Kidney tubule cell (primary cell): ENCODE results near the gene SHB.

ENCODE experiments used
- DNase-seq: peaks from one replicate; pipeline ENCODE4 v3.0.0-alpha.2; 2018; ENCODE audit warnings: low spot score

Gene SHB

DNA sequence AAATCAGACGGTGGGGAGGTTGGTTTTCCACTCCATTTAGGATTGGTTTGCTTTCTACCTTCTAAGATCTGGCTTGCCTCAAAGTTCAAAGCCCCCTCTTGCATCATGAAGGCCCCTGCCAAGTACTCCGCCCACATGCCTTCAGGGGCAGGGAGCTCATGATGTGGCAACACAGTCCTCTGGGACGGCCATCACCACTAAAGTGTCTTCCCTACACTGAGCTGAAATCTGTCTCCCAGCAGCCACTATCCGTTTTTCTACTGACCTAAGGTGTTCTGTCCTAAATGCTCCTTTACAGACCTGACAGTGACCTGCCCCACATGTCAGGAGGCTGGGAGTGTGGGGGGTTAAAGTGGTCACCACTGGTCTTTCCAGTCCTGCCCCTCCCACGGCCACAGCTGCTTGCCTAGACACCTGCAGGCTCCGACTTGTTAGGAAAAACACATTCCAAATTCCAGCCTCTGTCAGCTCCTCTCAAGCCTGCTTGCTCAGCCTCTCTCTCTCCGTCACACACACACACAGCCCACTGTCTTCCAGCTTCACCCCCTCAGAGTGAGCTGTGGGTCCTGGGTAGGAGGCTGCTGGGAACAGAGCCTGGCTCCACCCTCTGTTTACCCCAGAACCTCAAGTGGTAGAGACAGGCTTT is 44.9 kb downstream of the SHB start:
- no peak for DNase-seq

GRCh38 chr9:38023661-38024035 is 45.4 kb downstream of the SHB start:
- no peak for DNase-seq

DNA sequence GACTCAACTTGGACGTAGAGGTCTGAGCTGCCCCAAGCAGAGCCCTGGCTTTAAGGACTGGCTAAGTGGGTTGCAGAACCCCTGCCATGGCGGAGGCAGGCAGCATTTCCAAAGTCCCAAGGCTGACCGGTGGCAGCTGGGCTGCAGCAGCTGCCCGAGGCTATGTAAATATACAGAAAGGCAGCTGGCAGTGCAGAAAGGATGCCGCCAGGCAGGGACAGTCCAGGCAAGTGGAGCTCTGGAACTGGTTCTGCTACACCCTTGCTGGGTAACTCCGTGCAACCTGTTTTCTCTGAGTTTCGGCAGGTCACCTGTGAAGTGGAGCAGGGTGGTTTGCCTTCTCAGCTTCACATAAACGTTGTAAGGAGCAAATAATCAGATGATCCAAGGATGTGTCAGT is 46.0 kb downstream of the SHB start:
- DNase-seq: no peak

DNA sequence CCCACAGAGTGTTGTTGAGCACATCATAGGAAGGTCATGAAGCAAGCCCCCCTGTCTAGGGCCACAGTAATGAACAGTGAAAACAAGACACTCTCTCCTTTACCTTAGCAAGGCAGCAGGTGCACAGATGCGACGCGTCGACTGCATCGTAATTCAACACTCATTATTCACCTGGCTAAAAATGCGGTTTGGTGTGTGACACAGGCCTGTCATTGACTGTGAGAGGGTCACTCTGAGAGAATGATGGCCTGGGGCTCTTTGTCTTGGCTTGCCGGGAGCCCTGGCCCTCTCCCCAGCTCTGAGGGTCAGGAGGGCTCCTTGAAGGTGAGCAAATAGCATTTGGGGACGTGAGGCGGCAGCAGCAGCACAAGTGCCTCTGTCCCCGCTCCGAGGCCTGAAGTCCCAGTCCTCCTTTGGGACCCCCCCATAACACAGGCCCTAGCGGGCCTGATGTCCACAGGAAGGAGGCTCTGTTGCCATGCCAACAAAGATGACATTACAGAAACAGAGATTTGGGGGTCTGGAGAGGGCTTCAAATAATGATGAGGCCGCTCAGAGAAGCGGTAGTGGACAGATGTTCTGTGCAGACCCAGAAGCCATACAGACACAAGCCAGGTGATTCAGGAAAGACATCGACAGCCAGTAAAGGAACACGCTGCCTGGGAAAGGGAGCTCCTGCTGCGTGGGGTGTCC is 46.7 kb downstream of the SHB start:
- DNase-seq: no peak

DNA sequence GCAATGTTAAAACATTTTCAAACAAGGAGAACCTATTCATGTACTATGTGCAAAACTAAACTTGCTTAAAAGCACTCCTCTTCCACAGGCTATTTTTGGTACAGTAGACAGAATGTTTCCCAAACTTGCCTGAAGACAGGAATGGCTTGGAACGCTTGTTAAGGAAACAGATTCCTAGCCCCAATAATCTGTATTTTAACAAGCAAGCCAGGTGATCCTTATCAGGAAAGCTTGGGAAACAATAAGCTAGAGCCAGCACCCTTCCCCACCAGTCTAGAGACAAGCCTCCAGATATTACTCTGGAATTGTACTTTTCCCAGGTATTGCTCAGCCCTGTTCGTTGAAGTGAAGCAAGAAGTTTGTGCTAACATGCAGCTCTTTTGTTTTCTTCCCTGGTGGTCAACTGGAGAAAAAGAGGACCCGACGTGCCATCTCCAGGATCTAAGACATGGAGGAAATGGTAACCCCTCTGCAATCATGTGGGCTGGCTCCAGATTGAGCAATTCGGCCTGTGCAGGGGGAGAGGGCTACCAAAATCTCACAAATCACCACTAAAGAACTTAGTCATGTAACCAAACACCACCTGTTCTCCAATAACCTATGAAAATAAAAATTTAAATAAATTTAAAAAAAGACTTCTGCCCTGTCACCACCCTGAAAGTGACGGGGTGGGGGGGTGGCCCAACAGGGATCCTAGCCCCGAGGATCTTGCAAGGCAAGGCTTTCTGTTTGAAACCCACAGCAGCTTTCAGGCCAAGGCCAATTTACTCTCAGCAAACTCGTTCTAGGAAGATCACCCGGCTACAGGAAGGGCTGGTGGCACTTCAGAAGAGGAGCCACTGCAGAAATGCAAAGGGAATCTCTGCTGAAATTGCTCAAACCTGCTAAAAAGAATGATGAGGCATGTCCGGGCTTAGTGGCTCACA is 48.6 kb downstream of the SHB start:
- no peak for DNase-seq

DNA sequence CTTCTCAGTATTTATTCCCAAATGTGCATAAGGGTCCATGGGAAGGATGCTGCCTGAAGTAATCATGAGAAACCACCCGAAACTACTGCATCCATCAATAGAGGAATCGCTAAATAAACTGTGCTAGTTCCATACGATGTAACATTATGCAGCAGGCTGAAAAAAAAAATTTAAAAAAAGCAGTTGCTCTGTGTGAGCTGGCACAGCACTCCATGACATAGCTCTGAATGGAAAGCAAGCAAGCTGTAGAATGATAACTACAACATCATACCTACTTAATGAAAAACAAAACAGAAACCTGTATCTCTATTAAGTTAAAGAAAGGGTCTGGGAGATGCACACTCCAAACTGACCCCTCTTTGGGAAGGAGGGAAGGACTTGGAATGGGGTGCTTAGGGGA is 49.3 kb downstream of the SHB start:
- DNase-seq: no peak

- peak; percentile 79 for DNase-seq
Measured at GRCh38 chr9:38018958-38019602, 49.9 kb downstream of the SHB start.

- DNase-seq: no peak
Measured at GRCh38 chr9:38018241-38018957, 50.6 kb downstream of the SHB start.

DNA sequence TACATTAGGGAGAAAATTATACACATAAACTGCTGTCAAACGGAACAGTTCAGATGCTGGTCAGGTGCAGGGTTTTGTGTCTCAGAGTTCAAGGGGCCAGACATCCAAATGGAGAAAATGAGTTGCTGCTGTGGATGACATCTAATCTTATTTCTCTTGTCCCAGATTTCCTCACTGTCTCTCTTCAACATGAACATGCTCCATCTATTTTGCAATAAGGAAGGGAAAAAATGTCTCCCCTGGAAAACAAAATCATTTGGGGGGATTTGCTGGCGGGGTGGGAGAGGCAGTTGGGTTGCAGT is 51.2 kb downstream of the SHB start:
- no peak for DNase-seq

DNA sequence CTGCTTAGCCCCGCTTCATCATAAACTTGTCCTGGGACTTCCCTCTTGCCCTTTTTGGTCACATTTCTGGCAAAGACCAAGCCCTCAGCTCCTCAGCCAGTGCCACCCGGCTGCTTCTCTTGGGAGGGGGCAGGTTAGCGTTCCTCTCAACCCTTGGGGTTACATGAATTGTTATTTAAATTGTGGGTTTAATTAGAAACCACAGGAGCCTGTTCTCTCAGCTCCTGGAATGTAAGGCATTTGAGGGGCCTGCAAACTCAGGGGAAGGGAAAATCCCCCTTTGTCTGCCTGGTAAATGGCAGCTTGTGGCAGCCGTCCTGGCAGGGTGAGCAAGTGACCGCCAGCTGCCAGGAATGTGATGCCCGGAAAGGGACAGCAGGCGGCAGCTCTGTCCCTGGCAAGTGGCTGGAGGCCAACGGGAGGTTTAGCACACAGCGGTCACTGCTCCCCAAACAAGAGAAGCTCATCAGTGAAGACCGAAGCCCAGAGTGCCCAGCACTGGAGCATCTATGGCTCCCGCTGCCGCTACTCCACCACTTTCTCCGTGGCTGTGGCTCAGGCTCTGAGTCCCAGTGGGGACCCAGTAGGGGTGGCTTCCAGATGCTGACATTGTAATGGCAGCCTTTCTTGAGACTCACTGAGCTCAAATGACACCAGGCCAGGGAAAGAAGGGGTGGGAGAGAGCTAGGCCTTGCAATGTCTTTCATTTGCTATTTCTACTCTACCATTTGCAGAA is 51.7 kb downstream of the SHB start:
- DNase-seq: peak; percentile 98

GRCh38 chr9:38016375-38017135 is 52.5 kb downstream of the SHB start:
- DNase-seq: peak; percentile 93

DNA sequence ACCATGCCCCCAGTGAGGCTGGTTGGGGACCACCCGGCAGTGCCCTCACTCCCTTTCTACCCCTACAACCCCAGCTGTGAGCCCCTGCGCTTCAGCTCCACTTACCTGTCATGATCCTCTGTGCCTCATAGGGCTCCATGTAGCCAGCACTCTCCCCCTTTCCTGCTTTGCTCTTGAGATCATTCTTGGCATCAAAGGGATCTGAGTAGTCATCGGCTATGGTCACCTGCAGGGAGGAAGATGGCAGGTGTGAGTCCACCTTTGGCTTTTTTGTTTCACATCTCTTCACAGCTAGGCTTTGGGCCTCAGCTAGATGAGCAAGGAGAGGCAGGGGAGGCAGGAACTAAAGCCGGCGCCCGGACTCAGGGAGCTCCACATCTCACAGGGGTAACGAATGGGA is 53.1 kb downstream of the SHB start:
- peak; percentile 71 for DNase-seq

GRCh38 chr9:38015266-38015665 is 53.8 kb downstream of the SHB start:
- DNase-seq: no peak

GRCh38 chr9:38012767-38013450 is 56.1 kb downstream of the SHB start:
- no peak for DNase-seq

- no peak for DNase-seq
Measured at GRCh38 chr9:38011991-38012390, 57.0 kb downstream of the SHB start.

DNA sequence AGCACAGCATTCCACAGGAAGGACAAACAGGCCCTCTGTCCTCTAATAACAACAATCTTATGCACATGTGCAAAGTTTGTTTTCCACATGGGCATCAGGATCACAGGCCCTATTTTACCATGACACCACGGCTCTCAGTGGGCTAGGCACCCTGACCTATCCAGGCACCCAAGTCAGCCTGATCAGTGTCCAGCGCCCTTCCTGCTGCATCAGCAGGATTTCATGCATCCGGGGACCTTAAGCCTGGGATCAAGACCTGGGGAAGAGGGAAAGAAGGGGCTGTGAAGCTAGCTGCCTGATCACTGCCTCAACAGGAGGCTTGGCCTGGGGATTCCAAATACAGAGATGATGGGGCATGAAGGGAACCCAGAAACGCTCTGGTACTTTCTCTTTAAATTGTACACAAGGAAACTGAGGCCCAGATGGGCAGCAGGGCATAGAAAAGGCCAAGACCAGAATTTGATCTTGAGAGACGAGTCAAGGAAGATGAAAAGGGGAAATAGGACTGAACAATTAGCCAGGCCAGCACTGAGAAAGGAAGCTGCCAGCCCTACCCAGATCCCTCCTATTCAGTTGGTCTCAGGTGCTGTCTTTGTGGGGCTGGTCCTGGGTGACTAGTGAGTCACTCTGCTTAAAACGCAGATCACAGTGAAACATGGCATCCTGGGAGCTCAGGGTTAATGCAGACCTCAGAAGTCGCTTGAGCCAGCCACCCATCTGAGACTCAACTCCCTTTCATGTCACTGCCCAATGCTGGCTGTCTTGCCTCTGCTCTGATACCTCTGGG is 57.9 kb downstream of the SHB start:
- DNase-seq: peak; percentile 40

GRCh38 chr9:38009990-38010389 is 59.0 kb downstream of the SHB start:
- no peak for DNase-seq

GRCh38 chr9:38009035-38009501 is 60.0 kb downstream of the SHB start:
- no peak for DNase-seq
